HG03280 (cell line): ENCODE results near the gene CATSPERZ.

ENCODE experiments used
- ATAC-seq: cut with Tn5 transposase; IDR thresholded peaks from one replicate; pipeline ENCODE4 v1.9.1; 2021; ENCODE audit warnings: mild to moderate bottlenecking, moderate library complexity; ENCODE audit not compliant: unreplicated experiment

The CATSPERZ gene

GRCh38 chr11:64337538-64338249 lies 37.5 kb downstream of the CATSPERZ start:
- no peak for ATAC-seq

DNA sequence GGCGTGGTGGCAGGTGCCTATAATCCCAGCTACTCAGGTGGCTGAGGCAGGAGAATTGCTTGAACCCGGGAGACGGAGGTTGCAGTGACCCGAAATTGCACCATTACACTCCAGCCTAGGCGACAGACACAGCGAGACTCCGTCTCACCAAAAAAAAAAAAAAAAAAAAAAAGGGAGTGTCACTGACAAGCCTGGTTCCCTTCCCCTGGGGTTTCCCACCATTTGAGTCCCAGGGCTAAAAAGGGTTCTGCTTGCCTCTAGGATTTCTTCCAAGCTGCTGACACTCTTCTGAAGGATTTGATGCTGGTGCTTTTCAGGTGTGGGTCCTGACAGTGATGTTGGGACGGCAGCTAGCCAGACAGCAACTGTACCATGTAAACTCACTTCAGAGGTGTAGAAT lies 38.6 kb downstream of the CATSPERZ start:
- no peak for ATAC-seq

DNA sequence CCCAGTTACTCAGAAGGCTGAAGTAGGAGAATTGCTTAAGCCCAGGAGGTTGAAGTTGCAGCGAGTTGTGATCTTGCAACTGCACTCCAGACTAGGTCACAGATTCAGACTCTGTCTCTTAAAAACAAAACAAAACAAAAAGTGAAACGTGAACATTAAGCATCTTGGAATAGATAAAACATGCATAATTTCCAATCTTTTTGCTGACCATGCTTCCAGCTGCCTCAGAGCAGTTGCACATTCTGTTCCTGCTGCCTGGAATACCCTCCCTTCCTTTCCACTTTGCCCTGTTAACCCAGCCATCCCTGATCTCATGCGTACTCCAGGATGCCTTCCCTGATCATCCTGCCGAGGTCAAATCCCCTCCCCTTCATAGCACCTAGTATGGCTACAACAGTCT lies 39.1 kb downstream of the CATSPERZ start:
- no peak for ATAC-seq

- ATAC-seq = peak; percentile 51
Measured at GRCh38 chr11:64339754-64340408, 39.7 kb downstream of the CATSPERZ start, which contains the start of gene CCDC88B. Gene CCDC88B (plus strand): TSS chr11:64340204. CDS start chr11:64340267, 63 bp downstream.

- peak; percentile 44 for ATAC-seq
Measured at GRCh38 chr11:64340671-64341335, 40.6 kb downstream of the CATSPERZ start.

- no peak for ATAC-seq
Measured at GRCh38 chr11:64341429-64341828, 41.3 kb downstream of the CATSPERZ start.

DNA sequence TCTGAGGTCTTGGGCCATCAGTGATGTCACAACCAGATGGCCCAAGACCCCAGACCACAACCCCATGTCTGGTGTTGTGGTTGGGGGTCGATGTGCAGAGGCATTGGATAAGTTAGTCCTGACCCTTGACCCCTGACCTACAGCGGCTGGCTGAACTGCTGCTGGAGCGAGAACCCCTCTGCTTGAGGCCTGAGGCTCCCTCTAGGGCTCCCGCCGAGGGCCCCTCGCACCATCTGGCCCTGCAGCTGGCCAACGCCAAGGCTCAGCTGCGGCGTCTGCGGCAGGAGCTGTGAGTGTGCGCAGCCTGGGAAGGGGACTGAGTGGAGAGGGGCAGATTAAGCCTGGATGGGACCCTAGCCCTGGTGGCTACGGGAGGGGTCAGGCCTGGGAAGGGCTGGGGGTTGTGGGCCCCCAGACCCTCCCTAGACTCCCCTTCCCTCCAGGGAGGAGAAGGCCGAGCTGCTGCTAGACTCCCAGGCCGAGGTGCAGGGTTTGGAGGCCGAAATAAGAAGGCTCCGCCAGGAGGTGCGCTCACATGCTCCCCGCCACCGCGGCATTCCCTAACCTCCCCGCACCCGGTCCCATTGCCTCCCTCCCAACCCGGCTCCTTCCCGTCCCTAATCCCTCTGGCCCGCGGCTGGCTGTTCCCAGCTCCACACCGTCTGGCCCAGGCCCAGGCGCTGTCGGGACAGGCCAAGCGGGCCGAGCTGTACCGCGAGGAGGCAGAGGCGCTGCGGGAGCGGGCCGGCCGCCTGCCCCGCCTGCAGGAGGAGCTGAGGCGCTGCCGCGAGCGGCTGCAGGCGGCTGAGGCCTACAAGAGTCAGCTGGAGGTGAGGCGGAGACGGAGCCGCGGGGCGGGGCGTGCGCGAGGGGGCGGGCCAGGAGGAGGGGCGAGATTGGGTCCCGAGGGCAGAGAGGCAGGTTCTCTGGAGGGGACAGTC lies 42.0 kb downstream of the CATSPERZ start:
- peak; percentile 50 for ATAC-seq

- no peak for ATAC-seq
Measured at GRCh38 chr11:64342869-64343745, 42.9 kb downstream of the CATSPERZ start.

DNA sequence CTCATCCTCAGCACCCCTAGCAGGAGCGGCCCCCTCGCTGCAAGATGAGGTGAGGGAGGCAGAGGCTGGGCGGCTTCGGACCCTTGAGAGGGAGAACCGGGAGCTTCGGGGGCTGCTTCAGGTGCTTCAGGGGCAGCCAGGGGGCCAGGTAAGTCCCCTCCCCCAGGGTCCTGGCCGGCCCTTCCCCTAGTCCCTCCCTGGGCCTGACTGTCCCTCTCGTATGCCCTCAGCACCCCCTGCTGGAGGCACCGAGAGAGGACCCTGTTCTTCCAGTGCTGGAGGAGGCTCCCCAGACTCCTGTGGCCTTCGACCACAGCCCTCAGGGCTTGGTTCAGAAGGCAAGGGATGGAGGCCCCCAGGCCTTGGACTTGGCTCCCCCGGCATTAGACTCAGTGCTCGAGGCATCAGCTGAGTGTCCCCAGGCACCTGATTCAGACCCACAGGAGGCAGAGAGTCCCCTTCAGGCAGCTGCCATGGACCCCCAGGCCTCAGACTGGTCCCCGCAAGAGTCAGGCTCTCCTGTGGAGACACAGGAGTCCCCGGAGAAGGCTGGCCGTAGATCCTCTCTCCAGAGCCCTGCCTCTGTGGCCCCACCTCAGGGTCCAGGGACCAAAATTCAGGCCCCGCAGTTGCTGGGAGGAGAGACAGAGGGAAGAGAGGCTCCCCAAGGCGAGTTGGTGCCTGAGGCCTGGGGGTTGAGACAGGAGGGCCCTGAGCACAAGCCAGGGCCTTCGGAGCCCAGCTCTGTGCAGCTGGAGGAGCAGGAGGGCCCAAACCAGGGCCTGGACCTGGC lies 43.8 kb downstream of the CATSPERZ start:
- no peak for ATAC-seq

- no peak for ATAC-seq
Measured at GRCh38 chr11:64344787-64345186, 44.6 kb downstream of the CATSPERZ start.

DNA sequence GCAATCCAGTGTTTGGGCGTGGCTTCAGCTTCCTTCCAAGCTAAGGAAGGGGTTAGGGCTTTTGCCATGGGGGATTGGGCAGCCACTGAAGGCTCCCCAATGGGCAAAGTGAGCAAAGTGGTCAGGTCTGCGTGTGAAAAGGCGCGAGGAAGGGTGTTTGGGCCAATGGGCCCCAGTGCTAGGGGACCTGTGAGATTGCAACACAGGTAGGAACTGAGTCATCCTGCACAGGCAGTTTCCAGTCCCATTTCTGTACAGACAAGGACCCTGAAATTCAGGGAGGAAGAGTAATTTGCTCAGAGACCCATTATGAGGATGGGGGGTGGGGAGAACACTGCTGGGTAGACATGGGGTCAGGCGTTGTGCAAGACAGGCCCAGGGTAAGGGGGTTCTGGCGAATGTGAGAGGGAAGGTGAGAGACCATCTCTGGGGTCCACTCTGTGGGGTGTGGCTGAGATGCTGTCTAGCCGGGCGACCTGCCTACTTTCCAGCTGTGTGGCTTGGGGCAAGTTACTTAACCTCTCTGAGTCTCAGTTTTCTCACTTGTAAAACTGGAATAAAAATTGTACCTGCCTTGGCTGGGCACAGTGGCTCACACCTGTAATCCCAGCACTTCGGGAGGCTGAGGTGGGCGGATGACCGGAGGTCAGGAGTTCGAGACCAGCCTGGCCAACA lies 47.2 kb downstream of the CATSPERZ start:
- ATAC-seq = no peak

DNA sequence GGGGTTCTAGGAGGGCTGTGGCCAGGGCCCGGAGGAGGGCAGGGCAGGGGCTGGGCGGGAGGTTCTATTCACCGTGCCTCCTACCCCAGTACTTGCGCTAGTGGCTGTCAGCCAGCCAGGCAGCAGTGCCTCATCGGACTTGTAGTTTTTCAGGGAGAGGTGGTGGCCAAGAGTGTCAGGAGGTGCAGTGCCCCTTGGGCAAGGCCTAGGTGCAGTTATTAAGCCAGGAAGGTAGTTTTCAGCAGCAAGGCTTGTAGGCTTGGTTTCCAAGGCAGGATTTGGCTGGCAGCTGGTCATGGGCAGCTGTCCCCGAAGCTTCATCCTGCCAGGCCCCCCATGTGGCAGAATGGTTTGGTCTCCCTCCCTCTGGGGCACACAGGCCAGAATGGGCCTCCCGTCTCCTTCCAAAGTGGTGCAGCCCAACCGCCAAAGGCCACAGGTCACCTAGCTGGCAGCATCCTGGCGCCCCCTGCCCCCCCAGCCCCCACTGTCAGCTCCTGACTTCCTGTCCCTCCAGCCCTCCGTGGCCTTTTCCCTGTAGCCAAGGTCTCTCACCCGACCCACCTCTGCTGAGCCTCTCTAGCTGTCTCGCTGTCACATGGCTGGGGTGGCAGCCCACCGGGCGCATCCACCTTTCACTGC lies 48.3 kb downstream of the CATSPERZ start:
- ATAC-seq = no peak

- no peak for ATAC-seq
Measured at GRCh38 chr11:64349025-64349387, 48.8 kb downstream of the CATSPERZ start.

DNA sequence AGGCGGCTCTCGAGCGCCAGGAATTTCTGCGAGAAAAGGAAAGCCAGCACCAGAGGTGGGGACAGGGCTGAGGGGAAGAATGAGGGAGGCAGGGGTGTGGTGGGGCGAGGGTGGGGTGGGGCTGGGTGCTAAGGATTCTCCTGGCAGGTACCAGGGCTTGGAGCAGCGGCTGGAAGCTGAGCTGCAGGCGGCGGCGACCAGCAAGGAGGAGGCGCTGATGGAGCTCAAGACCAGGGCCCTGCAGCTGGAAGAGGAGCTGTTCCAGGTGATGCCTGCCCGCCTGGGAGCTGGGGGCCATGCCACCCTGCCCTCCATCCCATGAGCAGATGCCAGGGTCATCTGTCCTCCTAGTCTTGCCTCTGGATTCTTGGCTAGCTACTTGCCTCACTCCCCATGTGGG lies 49.2 kb downstream of the CATSPERZ start:
- no peak for ATAC-seq

GRCh38 chr11:64351136-64351631 lies 51.0 kb downstream of the CATSPERZ start:
- ATAC-seq = no peak

GRCh38 chr11:64352099-64352994 lies 52.2 kb downstream of the CATSPERZ start:
- ATAC-seq = no peak
